Ovary (tissue), 9 donors: ENCODE data around the gene CRELD2. TPM values are rescaled to one million over a fixed set of nuclear protein-coding genes. Genes with fewer than 3 reads are reported as not detected.

Source experiments
- DNase-seq, 5 donors: peaks; one replicate each; pipeline ENCODE4 v3.0.0-alpha.2; 2019 to 2020
- H3K27ac ChIP-seq, 2 donors: fragments of 200-600 bp; one replicate each; pipeline versions ENCODE4 v1.5.1 to v1.8.0; 2019 to 2022
- H3K27me3 ChIP-seq: fragments of 200-600 bp; one replicate; pipeline ENCODE4 v1.8.0; 2022
- H3K36me3 ChIP-seq: fragments of 200-600 bp; sonication (generic); one replicate; pipeline ENCODE4 v1.5.1; 2019
- H3K4me1 ChIP-seq: one replicate; pipeline ENCODE4 v1.8.1; 2013; ENCODE audit warnings: mild to moderate bottlenecking, moderate library complexity; ENCODE audit not compliant: insufficient read depth
- H3K4me3 ChIP-seq: fragments of 200-600 bp; sonication (generic); one replicate; pipeline ENCODE4 v1.5.1; 2017
- H3K9me3 ChIP-seq, 2 donors: fragments of 200-600 bp in 1 of 2; sonication (generic) in 1 of 2; one replicate each; pipeline versions ENCODE4 v1.5.1 to v1.8.1; 2013 to 2019; ENCODE audit warnings: mild to moderate bottlenecking in 1 of 2, moderate library complexity in 1 of 2
- EP300 ChIP-seq: sonication (generic); formaldehyde crosslinking; IDR thresholded peaks from one replicate; pipeline ENCODE4 v1.6.1; 2017; ENCODE audit warnings: antibody characterized with exemption
- POLR2A ChIP-seq: fragments of 450-650 bp; IDR thresholded peaks from one replicate; pipeline ENCODE4 v1.6.1; 2017; ENCODE audit warnings: antibody characterized with exemption, mild to moderate bottlenecking, moderate library complexity
- WGBS, 3 donors: extraction: QIAGEN DNeasy Blood & Tissue Kit in 1 of 3; methylation state at CpG; one replicate each; pipeline versions ENCODE4 v1.1.5 to v1.1.7; 2013 to 2017; 5-methylcytosine and 5-hydroxymethylcytosine counted together
- intact Hi-C, 4 donors: fragments of 100-400 bp; cut with DNase I; formaldehyde crosslinking; loops; one replicate each; pipeline versions ENCODE4 v1.11.0 to v1.15.1; 2022 to 2023
- polyA plus RNA-seq, 2 donors: library from polyadenylated mRNA; stranded (reverse); fragments of 200-250 nt in 1 of 2; fragments of 350-450 nt in 1 of 2; fragmentation: Illumina TruSeq in 1 of 2; extraction: RNeasy Lipid Tissue Mini Kit (QIAGEN cat#74804) in 1 of 2; gene quantifications; one replicate each; pipeline ENCODE4 v1.2.3, GENCODE V29; 2013 to 2014
- total RNA-seq, 7 donors: library from RNA; depleted of rRNA in 2 of 7; stranded (reverse); fragments of >200 nt in 2 of 7; fragmentation: NEBNext Ultra II Directional in 3 of 7; extraction: Animal tissue kit (Norgen Biotek cat#: 25700) in 3 of 7; gene quantifications; one replicate each; pipeline versions ENCODE4 v1.1.0 to v1.2.4, GENCODE V29; 2016 to 2023
- TF ChIP-seq, protein P1 (sequence below), 3 donors: fragments of 450-650 bp in 2 of 3; fragments of 200-600 bp in 1 of 3; IDR thresholded peaks; one replicate each; pipeline versions ENCODE4 v1.5.1 to v1.8.0; 2016 to 2022; ENCODE audit warnings: antibody characterized with exemption in 3 of 3, mild to moderate bottlenecking in 1 of 3
- donor health status: DM: no; HTN: no; CAD: no; lungs with moderate emphysema.
- donor health status: DM: no; HTN: no; CAD: no.
- donor health status: Bipolar disorder and iron deficiency.
- donor health status: DM: yes; HTN: yes; CAD: no.
- donor health status: DM: no; HTN: no; CAD: no.
- donor health status: DM: yes; HTN: yes; CAD: no.

CRELD2 gene
- total and polyA plus RNA-seq, 9 donors = 9.5 to 53.4 (median 24.6) TPM

DNA sequence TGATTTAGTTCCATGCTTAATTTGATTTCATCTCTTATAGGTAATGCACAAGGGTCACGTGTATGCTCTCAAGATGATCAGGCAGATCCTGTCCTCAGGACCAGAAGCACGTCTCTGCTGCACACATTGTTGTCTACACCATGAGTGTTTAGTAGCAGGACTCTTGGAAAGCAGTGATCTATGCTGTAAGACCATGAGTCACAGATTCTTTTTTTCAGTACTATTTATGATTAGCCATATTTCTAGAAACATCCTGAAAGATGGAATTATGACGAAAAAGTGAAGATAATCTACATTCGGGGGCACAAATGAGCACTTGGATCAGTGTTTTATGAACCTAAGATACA is 35.2 kb upstream of the CRELD2 start:
- no peak for DNase-seq
- TF ChIP-seq EP300 = no peak
- TF ChIP-seq POLR2A = no peak
- TF ChIP-seq, protein P1, sequence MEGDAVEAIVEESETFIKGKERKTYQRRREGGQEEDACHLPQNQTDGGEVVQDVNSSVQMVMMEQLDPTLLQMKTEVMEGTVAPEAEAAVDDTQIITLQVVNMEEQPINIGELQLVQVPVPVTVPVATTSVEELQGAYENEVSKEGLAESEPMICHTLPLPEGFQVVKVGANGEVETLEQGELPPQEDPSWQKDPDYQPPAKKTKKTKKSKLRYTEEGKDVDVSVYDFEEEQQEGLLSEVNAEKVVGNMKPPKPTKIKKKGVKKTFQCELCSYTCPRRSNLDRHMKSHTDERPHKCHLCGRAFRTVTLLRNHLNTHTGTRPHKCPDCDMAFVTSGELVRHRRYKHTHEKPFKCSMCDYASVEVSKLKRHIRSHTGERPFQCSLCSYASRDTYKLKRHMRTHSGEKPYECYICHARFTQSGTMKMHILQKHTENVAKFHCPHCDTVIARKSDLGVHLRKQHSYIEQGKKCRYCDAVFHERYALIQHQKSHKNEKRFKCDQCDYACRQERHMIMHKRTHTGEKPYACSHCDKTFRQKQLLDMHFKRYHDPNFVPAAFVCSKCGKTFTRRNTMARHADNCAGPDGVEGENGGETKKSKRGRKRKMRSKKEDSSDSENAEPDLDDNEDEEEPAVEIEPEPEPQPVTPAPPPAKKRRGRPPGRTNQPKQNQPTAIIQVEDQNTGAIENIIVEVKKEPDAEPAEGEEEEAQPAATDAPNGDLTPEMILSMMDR (IDR thresholded peaks at IDR 0.05) = no peak
- Histone ChIP-seq H3K9me3 (no peaks in the 10 kb centered on the region), H3K4me1 (no peaks in the 10 kb centered on the region), H3K27me3 (no peaks in the 10 kb centered on the region), H3K36me3 (no peaks in the 10 kb centered on the region), H3K27ac (no peak overlapping the region), H3K4me3 (no peak overlapping the region)
- intact Hi-C loops = no loop called here
- WGBS, 3 donors = 95 to 96% (median 95%) methylated on average over 4 of the region's 4 CpGs

DNA sequence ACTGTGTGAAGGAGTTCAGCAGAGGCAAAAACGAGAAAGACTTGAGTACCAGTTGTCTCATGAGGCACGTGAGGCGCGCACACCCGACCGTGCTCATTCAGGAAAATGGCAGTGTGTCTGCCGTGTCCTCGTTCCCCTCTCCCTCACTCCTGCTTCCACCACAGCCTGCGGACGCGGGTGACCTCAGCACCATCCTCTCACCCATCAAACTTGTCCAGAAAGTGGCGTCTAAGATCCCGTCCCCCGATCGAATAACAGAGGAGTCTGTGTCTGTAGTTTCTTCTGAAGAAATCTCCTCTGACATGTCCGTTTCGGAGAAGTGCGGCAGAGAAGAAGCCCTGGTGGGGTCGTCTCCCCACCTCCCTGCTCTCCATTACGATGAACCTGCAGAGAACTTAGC is 34.4 kb upstream of the CRELD2 start:
- TF ChIP-seq POLR2A = no peak
- TF ChIP-seq, protein P1 (IDR thresholded peaks at IDR 0.05) = no peak
- TF ChIP-seq EP300 = no peak
- WGBS, 3 donors = 96 to 98% (median 97%) methylated on average over 20 of the region's 20 CpGs
- H3K27me3 ChIP-seq = no peaks in the 10 kb centered on the region
- H3K4me3 ChIP-seq = no peak overlapping the region
- no peaks in the 10 kb centered on the region for H3K4me1 ChIP-seq
- H3K9me3 ChIP-seq = no peaks in the 10 kb centered on the region
- intact Hi-C loops = no loop called here
- no peak for DNase-seq
- no peak overlapping the region for H3K27ac ChIP-seq
- no peaks in the 10 kb centered on the region for H3K36me3 ChIP-seq

DNA sequence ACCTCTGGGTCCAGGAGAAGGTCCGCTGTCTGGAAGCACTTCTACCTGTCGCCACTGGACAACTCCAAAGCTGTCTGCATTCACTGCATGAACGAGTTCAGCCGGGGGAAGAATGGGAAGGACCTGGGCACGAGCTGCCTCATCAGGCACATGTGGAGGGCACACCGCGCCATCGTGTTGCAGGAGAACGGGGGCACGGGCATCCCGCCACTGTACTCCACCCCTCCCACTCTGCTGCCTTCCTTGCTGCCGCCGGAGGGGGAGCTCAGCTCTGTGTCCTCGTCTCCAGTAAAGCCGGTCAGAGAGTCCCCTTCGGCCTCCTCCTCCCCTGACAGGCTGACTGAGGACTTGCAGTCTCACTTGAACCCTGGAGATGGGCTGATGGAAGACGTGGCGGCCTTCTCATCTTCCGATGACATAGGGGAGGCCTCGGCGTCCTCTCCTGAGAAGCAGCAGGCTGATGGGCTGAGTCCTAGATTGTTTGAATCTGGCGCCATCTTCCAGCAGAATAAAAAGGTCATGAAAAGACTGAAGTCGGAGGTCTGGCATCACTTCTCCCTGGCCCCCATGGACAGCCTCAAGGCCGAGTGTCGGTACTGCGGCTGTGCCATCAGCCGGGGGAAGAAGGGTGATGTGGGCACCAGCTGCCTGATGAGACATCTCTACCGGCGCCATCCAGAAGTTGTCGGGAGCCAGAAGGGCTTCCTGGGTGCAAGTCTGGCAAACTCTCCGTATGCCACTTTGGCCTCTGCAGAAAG is 33.8 kb upstream of the CRELD2 start:
- no peak overlapping the region for H3K27ac ChIP-seq
- intact Hi-C loops = no loop called here
- TF ChIP-seq, protein P1 (IDR thresholded peaks at IDR 0.05) = no peak
- no peak for TF ChIP-seq POLR2A
- TF ChIP-seq EP300 = no peak
- no peaks in the 10 kb centered on the region for H3K36me3 ChIP-seq
- 93 to 94% (median 94%) methylated on average over 31 of the region's 31 CpGs for WGBS, 3 donors
- H3K9me3 ChIP-seq = peaks cover 0 to 3% of the 10 kb centered on the region in 2 donors
- H3K27me3 ChIP-seq = no peaks in the 10 kb centered on the region
- no peak overlapping the region for H3K4me3 ChIP-seq
- no peaks in the 10 kb centered on the region for H3K4me1 ChIP-seq
- DNase-seq = no peak

DNA sequence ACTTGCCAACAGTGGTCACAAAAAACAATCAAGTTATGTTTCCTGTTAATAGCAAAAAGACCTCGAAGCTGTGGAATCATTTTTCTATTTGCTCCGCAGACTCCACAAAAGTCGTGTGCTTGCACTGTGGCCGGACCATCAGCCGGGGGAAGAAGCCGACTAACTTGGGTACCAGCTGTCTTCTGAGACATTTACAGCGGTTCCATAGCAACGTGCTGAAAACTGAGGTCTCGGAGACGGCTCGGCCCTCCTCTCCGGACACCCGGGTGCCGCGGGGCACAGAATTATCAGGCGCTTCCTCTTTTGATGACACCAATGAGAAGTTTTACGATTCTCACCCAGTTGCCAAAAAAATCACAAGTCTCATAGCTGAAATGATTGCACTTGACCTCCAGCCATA is 33.2 kb upstream of the CRELD2 start:
- H3K27me3 ChIP-seq = no peaks in the 10 kb centered on the region
- H3K36me3 ChIP-seq = no peaks in the 10 kb centered on the region
- no peaks in the 10 kb centered on the region for H3K4me1 ChIP-seq
- TF ChIP-seq EP300 = no peak
- TF ChIP-seq, protein P1 (IDR thresholded peaks at IDR 0.05) = no peak
- TF ChIP-seq POLR2A = no peak
- peaks cover 0 to 4% of the 10 kb centered on the region in 2 donors for H3K9me3 ChIP-seq
- no peak overlapping the region for H3K4me3 ChIP-seq
- no peak overlapping the region for H3K27ac ChIP-seq
- intact Hi-C loops = no loop called here
- 97% methylated on average over 17 of the region's 17 CpGs for WGBS, 3 donors
- DNase-seq = no peak
